ENCODE results near the gene ZXDA.
A peak's percentile ranks its signal among the peaks of the same experiment; 100 is the strongest.
"Not testable (repeated sequence)": the region's sequence is repeated elsewhere in the genome, so short reads cannot be mapped to it uniquely, and the experiment has no call there.

ZXDA gene

GRCh38 chrX:57910287-57910912 lies at the start of gene ZXDA:
Gene ZXDA, minus strand, starts transcription at chrX:57910458. Its CDS starts 38 bp downstream, at chrX:57910420.
- not testable (repeated sequence) for FAIRE-seq

DNA sequence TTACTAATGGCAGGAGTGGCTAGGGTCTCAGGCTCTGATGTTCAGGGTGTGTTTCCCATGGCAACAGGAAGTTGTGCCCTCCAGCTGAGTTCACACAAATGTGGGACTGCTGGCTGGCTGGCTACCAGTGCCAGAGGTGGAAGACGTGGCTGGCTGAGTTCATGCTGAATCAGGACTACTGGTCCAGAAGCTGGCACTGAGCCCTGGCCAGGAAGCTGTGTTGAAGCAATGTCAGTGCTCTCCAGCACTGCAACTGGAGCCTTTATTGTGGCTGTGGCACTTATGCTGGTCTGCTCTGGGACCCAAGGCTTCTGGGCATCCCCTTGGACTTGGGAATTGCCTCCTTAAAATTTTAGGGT lies 42.0 kb upstream of the ZXDA start:
- no peak for FAIRE-seq

DNA sequence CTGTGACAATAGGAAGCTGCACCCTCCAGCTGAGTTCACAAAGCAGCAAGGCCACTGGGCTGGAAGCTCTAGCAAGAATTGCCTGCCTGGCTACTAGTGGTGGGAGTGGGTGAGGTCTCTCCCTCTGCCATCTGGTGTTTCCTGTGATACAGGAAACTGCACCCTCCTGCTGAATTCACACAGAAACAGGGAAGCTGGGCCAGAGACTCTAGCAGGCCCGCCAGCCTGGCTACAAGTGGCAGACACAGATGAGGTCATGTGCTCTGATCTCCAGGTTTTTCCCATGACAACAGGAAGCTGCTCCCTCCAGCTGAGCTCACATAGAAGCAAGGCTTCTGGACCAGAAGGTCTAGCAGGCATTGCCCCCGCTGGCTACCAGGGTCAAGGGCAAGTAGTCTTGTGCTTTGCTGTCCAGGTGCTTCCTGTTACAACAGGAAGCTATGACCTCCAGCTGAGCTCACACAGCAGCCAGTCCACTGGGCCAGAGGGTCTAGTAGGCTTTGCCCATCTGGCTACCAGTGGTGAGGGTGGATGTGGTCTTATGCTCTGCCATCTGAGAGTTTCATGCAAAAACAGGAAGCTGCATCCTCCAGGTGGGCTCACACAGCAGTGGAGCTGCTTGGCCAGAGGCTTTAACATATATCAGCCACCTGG lies 41.5 kb upstream of the ZXDA start:
- no peak for FAIRE-seq

DNA sequence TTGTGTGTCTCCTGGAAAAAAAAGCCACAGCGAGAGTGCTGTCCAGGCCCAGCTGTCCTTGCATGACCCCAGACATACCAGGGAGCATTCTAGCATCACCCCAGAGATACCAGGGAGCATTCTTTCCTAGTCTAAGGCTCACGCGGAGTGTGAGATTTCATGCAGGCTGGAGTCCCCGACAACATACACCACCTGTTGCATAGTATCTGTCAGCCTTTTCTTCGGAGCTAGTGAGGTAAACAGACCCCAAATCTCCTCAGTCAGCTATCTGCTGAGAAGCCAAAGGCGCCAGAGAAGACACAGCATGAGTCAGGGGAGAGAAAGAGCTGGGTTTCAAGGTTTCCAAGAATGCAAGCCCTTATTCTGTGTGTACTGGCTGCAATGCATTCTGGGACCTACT lies 23.1 kb upstream of the ZXDA start:
- FAIRE-seq = no peak

GRCh38 chrX:57932266-57932665 lies 22.0 kb upstream of the ZXDA start:
- no peak for FAIRE-seq

DNA sequence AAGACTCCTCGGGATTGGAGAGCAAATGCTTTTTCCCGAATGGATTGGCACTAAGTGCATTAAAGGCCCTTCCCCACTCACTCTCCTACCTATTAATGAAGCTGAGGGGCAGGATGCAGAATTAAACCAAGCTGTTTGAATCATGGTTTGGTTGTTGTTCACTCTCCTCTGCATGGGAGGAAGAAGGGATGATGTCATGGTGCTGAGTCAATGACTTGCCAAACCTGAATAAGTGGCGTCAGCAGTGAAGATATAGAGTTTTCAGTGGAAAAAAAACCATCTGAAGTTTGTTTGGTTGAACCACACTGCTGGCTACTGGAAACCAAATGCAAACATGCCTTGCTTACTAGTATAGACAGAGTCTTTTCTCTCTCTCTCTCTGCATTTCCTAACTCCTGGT lies 19.8 kb upstream of the ZXDA start:
- no peak for FAIRE-seq

GRCh38 chrX:57929373-57929772 lies 19.1 kb upstream of the ZXDA start:
- FAIRE-seq = peak; percentile 40

DNA sequence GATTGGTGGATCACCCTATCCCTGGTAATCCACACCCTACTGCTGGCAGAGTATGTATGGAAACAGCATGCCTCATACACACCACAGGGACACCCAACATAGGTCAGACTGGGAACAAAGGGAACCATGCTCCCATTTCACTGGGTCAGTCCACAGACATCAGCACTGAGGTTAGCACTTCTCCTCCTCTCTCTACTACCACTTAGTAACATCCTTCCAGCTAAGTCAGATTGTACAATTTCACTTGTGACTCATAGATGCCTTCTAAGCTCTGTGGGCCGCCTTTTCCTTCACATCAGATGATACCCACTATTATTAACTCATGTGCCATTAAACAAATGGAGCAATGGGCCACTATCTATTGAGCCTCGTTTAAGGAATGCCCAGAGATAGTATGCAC lies 15.5 kb upstream of the ZXDA start:
- no peak for FAIRE-seq

- no peak for FAIRE-seq
Measured at GRCh38 chrX:57918750-57919436, 8.6 kb upstream of the ZXDA start.

- FAIRE-seq = no peak
Measured at GRCh38 chrX:57915680-57916079, 5.4 kb upstream of the ZXDA start.

DNA sequence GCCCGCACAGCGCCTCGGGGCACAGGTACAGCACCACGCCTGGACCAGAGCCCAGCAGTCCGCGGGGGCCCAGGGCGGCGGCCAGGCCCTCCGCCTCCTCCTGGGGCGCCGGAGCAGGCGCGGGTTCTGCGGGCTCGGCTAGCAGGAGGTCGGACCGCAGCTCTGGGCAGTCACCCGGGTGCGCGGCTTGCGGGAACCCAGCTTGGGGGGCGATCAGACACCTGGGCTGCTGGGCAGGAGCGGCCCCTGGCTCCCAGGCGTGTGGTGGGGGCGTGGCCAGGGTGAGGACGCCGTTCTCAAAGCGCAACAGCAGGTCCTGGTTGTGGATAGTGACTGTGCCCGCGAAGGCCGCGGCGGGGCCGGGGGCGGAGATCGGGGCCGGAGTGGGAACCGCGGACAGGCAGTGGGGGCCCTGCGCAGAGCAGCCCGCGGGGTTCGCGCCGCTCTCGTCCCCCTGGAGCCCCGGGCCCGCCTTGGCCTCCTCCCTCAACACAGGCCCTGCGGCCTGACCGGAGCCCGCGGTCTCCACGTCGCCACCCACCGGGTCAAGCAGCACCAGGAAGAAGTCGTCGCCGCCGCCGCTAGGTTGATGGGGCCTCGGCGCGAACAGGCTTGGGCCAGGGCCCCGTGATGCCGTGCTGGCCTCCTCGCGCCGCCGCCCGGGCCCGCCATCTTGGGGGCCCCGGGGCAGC lies 517 bp downstream of the ZXDA start:
- not testable (repeated sequence) for FAIRE-seq

- FAIRE-seq = not testable (repeated sequence)
Measured at GRCh38 chrX:57908972-57909594, 1.2 kb downstream of the ZXDA start.

DNA sequence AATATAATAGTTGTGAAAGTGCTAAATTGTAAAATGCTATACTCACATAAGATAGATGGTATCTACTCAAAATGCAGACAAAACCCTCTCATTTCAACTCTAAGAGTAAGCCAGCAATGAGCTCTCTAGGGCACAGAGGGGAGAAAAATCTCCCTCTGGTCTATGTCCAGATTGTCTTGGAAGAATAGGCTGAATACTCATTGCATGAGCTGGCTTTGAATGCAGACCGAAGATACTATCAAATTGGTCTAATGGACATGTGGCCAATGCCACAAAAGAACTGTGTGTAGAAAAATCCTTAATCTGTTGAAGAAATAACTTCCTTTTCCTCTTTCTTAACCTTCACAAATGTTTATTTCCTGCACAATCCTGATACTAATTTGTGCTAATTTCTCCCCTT lies 3.5 kb downstream of the ZXDA start:
- no peak for FAIRE-seq

GRCh38 chrX:57905141-57905540 lies 5.1 kb downstream of the ZXDA start:
- FAIRE-seq = no peak

DNA sequence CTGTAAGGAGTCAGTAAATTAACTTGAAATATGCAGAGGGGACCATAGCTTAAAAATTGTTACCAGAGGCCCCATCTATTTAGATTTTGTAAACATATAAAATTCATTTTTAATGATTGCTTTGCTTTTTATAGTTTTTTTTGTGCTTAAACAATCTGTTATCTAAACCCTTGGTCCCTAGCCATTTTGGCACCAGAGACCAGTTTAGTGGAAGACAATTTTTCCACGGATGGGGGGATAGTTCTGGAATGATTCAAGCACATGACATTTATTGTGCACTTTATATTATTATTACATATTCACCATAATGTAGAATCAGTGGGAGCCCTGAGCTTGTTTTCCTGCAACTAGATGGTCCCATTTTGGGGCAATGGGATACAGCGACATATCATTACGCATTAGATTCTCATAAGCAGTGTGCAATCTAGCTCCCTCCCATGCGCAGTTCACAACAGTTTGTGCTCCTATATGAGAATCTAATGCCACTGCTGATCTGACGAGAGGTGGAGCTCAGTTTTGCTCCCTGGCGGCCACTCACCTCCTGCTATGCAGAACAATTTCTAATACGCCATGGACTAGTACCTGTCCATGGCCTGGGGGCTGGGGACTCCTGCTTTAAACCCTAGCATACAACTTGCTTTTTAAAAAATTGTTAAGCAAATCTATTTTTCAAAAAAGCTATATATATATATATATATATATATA lies 5.9 kb downstream of the ZXDA start:
- no peak for FAIRE-seq

- no peak for FAIRE-seq
Measured at GRCh38 chrX:57902633-57903032, 7.6 kb downstream of the ZXDA start.

DNA sequence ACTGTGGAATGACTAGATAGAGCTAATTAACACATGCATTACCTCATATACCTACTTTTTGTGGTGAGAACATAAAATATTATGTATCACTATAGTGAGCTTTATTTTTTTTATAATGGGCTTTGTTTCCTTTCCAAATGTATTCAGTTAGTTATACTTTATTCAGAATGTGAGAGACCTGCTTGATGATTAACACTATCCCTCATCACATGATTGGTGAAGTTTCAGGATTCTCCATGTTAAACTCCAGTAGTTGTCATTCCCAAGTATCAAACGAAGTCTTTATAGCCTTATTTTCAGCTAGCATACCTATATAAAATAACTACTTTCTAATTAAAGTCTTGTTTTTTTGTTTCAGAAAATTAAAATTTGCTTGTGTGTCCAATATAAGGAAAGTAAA lies 8.8 kb downstream of the ZXDA start:
- FAIRE-seq = peak; percentile 19

GRCh38 chrX:57900975-57901374 lies 9.3 kb downstream of the ZXDA start:
- FAIRE-seq = no peak

DNA sequence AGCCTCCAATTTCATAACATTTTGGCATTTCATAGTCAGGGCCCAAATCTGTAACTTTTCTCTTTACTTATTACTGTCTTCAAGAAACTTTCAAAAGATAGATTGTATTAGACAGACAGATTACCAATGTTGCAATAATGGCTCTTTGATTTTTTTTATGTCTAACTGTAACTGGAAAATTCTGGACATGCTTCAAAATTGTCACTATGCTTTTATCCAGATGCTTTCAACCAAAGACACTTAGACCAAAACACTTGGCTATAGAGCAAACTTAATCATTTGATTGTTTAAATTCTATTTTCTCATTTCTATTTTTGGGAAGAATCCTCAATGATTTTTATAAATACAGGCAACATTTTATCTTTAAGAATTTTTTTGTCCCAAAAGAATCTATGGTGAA lies 10.4 kb downstream of the ZXDA start:
- no peak for FAIRE-seq

- no peak for FAIRE-seq
Measured at GRCh38 chrX:57899064-57899463, 11.2 kb downstream of the ZXDA start.

DNA sequence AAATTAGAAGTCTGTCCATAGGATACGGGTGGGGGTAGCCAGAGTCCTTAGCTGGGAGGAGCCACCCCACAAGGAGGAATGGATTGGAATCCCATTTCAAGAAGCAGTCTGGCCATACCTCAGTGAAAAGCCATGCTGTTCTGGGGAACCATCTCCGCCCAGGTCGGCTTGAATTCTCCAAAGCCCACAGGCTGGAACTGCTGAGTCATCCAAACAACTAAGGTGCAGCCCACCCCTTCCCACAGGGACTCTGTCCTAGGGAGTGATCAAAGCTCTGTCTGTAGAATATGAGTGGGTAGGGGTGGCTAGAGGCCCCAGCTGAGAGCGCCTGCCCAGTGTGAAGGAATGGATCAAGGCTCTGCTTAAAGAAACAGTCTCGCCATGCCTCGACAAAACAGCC lies 38.8 kb downstream of the ZXDA start:
- no peak for FAIRE-seq
